ENCODE results near the gene SRBD1. TPM values are rescaled to one million over a fixed set of nuclear protein-coding genes. Genes with fewer than 3 reads are reported as not detected.

SRBD1 gene
- total RNA-seq, 1 experiment from 2014 or later, result 14.4 TPM

GRCh38 chr2:45470531-45470930, 140.5 kb downstream of the SRBD1 start:
- DNase-seq (ENCODE audit: low spot score), result no peak

DNA sequence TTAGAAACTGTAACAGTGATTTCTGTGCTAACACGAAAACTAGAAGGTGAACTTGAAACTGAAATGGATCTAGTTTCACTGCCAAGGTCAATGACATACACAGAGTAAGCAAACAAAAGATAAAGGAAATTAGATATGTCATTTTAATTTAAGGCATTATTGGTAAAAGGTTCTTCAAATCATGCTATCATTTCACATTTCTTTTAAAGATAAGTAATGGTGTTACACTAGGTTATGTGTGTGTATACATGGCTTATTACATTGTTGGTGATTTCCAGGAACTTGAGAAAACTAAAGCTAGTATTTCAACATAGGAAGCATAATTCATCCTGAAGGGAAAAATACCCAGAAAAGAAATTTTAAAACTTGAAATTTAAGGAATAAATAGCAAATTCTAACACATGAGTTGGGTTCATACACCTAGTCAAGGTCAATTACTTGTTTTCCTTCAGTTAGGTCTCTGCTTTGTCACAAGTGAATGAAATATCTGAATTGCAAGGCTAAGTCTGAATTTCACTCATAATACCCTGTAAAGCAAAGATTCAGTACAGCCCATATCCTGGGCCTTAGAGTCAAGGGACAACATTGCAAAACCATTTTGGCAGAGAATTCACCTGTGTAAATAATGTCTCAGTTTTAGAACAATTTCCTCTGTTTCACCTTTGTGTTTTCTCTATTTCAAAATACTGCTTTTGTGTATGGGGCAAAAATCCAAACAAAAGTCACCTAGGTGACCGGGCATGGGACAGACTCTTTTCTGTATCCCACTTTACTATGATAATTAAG, 141.6 kb downstream of the SRBD1 start:
- DNase-seq (ENCODE audit: low spot score), result no peak

- DNase-seq (ENCODE audit: low spot score), result no peak
Measured at GRCh38 chr2:45468279-45468678, 142.8 kb downstream of the SRBD1 start.

DNA sequence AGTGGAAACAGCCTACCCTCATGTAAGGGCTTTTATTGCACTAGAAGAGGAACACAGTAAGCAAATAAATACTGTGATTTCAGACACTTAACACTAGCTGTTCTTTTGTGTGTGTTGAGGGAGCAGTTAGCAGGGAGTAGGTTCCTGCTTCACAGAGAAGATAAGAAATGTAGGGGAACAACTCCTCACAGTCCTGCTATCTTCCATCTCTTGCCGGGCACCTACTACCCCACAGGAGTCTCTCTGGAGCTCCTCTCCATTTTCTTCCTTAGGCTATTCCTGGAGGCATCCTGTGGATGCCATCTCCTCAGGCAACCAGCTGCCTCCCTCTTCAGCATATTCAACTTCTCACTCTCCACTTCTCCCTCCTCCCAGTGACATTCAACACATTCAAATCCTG, 145.0 kb downstream of the SRBD1 start:
- DNase-seq (ENCODE audit: low spot score), result no peak

DNA sequence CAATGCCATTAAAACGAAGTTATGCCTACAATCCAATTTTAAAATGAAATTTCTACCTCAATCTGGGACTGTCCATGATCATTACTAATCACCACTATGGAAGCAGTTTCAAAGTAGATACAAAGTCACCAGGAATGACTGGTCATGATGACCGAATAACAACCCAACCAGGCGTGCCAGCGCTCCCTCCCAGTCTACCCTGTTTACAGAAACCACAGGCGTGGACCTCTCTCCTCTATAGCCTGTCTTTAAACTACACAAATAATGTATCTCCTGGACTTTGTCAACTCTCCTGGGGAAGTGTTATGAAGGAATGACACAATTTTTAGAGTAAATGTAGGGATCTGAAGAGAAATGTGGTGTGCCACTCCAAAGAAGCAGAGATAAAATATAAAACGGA, 150.2 kb downstream of the SRBD1 start:
- DNase-seq (ENCODE audit: low spot score), result no peak

DNA sequence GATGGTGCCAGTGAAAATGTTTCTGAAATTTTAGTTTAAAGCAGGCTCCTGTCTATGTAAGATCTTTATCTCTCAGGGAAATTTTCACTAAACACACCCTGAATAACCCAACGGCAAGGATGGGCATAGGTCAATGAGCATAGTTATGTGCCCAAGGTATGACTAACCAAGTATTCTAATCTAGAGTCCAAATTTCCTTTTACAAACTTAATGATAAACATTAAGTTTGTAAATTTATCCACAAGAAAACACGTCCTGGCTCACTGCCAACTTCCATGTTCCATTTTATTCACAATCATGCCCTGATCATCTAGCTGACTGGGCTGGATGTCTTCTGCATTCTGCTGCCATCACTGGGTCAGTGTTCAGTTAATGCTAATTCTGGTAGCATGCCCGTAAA, 151.2 kb downstream of the SRBD1 start:
- DNase-seq (ENCODE audit: low spot score), result no peak

DNA sequence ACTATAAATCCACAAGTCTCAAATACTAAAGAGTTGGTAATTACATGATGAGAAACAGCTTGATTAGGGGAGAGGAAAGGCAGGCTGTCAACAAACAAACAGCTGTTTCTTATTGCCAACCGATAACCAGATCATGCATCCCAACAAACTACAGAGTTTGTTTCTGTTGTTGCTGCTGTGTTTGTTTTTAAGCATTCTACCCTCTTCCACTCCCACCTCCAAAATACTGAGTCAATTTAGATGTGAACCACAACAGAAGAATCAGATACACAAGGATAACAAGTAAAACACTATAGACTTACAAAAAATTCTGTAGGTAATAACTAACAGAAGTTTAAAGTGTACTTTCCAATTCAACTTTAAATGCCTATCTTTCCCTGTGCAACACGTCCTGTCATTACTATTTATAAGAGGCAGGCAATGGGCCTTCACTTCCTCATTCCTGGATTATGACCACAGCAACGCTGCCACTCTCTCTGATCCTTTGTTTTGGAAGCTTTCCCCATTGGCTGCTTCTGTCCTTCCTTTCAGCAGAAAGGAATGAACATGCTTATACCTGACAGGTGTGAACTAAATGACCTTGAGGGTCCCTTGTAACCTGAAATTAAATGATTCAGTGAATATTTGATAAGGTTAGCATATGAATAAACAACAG, 152.0 kb downstream of the SRBD1 start:
- DNase-seq (ENCODE audit: low spot score), result peak; percentile 56

DNA sequence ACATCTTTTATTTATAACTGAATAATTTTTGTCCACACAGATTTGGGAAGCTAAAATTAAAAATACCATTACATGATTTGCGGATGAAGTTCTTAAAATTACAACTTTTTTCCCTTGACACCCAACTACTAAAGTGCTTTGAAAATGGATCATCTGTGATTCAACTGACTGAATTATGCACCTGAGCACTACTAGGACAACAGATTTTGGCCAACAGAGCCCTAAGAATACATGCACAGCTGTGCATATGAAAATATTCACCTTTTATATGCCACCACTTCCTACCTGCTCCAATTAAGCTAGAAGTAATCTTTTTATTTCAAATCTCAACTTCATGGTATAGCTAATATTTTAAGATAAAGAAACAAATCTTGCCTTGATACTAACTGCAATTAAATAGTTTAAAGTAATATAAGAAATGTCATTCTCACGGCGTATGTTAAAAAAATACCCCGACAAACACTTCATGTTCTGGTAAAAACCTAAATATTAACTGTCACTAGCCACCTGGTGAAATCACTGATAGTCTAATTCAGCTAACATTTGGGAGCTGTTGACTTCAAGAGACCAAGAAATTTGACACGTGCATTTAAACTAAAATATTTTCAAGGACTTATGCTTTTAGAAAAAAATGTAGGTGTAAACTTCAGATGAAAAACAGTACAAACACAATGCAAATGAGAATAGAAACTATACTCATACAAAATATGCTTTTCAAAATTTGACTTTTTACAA, 153.7 kb downstream of the SRBD1 start:
- DNase-seq (ENCODE audit: low spot score), result no peak

DNA sequence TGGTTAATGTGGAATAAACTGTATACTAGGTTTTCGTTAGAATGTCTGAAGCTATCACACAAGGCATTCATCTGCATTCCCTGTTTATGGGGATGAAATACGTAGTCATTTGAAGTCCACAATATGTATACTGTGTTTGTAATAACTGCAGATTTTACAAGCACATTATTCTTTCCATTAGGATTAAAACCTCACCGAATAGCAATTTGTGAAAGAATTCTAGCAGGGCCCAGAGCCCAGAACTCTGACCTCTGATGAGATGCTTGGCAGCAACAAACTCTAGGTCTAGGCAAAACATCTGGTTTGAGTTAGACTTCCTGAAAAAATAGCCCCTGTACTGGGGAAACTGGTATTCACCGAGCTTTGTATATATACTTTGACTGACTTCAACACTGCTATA, 158.2 kb downstream of the SRBD1 start:
- peak; percentile 44 for DNase-seq (ENCODE audit: low spot score)

DNA sequence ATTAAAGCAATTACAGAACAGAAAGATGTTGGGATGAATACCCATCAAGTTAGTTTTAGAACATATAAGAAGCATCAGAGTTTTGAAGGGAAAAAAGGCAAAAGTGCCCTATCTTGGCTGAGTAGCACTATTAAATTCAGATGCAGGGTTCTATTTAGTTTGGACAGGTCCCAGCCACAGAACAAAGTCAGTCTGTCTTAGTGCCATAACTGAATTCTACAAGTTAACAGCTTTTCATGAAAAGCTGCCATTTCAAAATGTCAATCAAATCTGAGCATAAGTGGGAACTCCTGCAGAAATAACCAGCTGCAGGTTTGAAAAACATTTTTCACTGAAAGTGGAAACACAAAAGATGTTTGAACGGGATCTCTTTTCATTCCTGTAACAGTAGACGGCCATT, 160.4 kb downstream of the SRBD1 start:
- no peak for DNase-seq (ENCODE audit: low spot score)

GRCh38 chr2:45448217-45448616, 162.8 kb downstream of the SRBD1 start:
- DNase-seq (ENCODE audit: low spot score), result no peak

DNA sequence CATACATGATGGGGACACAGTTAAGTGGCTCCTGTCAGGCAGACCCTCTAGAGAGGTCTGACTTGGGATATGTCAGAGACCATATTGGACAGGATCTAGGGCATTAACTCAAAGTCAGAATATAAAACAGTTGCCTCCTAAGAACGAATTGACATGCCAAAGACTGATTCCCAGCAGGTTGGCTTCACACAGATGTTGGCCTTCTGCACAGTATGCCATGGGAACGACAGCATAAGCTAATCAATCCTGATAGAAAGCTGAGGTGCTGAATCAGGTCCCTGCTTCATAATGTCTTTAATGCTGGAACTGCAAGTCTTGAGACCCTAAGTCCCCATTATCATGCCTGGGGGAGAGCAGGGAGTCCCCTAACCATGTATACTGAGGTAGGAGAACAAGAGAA, 165.1 kb downstream of the SRBD1 start:
- DNase-seq (ENCODE audit: low spot score), result no peak

GRCh38 chr2:45445037-45445436, 166.0 kb downstream of the SRBD1 start:
- DNase-seq (ENCODE audit: low spot score), result no peak

GRCh38 chr2:45443012-45443411, 168.1 kb downstream of the SRBD1 start:
- DNase-seq (ENCODE audit: low spot score), result no peak

GRCh38 chr2:45442026-45442425, 169.0 kb downstream of the SRBD1 start:
- DNase-seq (ENCODE audit: low spot score), result no peak

GRCh38 chr2:45441571-45441970, 169.5 kb downstream of the SRBD1 start:
- no peak for DNase-seq (ENCODE audit: low spot score)

DNA sequence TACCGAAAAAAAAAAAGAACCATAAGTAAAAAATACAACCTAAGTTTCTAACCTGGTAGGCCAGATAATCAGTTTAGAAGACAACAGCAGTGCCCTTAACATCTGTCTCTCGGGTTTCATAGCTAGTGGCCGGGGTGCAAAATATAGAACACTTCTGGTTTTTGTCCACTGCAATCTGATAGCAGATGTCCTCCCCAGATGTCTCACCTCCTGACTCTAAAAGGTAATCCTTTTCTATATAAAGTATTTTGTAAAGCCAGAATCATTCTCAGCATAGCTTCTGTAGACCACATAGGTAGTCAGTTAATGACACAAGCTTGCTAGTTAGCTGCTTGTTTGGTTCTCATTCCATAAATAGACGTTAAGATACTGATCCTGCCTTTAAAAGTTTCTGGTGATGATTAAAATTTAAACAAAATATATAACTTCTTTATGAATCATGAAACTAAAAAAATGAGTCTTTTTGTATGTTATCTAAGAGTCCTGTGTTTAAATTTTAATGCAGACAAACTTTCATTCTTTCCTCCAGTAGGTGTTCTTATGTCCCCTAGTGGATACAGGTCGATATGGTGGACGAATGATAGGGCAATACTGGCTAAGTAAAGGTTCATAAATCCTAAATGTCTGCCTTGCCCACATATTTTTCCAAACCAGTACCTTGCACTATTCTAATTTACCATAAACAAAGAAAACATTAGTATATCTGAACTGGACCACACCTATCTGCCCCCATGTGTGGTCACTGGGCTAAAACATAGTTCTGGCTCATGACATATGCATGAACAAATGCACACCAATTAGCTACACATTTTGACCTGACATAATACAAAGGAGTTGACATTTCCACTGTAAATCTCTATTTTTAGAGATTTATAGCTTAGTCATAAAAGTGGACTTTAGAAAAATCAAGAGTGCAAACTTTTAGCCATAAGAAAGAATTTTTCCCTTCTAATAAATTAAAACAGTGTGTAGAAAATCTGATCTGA, 171.0 kb downstream of the SRBD1 start:
- DNase-seq (ENCODE audit: low spot score), result peak; percentile 13

- DNase-seq (ENCODE audit: low spot score), result no peak
Measured at GRCh38 chr2:45438872-45439665, 172.0 kb downstream of the SRBD1 start.

- no peak for DNase-seq (ENCODE audit: low spot score)
Measured at GRCh38 chr2:45436456-45436855, 174.6 kb downstream of the SRBD1 start.

DNA sequence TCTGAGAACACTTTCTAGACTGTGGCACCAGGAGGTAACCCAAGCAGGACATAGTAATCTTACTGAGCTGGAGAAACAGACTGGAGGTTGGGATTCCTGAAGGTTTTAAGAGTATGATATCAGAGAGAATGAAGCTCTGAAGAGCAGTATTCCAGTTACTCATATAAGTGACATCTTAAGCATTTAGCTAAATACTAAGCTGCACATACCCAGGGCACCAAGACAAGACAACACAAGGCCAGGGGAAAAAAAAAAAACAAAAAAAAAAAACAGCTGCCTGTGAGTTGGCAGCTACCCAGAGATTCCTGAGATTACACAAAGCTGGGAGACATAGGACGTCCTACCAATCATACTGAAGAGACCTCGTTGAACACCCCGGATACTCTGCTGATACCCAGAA, 175.8 kb downstream of the SRBD1 start:
- no peak for DNase-seq (ENCODE audit: low spot score)

- DNase-seq (ENCODE audit: low spot score), result no peak
Measured at GRCh38 chr2:45433363-45433762, 177.7 kb downstream of the SRBD1 start.
